WTC11 (cell line): ENCODE results near the gene FSTL1.

Experiments
- CTCF ChIP-seq: fragments of 200-600 bp; IDR thresholded peaks from 2 replicates; pipeline ENCODE4 v1.8.0; 2022; ENCODE audit warnings: antibody characterized with exemption
- MAX ChIP-seq: sonication (generic); formaldehyde crosslinking; IDR thresholded peaks from 2 replicates; pipeline ENCODE4 v1.8.0; 2022; ENCODE audit warnings: mild to moderate bottlenecking, missing genetic modification reagents

DNA sequence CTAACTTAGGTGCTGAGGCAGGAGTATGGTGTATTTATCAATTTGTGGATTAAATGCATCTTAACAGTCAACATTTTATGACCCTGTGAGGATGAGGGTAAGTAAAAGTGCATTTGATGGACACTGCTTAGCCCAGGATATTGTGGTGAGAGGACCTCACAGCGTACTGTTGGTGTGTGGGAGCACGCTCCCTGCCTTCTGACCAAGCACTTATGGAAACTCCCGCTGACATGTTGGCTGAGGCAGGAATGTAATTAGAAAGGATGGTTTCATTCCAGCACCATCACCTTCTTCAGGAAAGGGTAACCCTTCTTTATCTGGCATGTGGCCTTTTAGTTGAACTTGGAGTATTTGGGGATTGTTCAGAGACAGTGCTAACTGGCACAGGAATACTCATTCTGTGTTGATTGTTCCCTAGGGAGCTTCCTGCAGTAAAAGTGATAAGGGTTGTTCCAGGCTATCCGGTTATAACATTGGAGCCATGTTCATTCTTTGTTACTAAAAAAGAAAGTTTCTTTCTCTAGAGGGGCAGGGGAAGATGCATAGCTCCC, 11.7 kb upstream of the FSTL1 start:
- TF ChIP-seq CTCF (no peak), MAX (CRISPR knock-in tag) (no peak)
